Neural crest cell (in vitro differentiated cells): ENCODE results near the gene LETMD1. TPM values are rescaled to one million over a fixed set of nuclear protein-coding genes. Genes with fewer than 3 reads are reported as not detected.

ENCODE experiments used
- DNase-seq: peaks from one replicate; pipeline ENCODE4 v3.0.0; 2021; ENCODE audit warnings: low read depth, mixed read lengths, low spot score
- H3K27ac Mint-ChIP-seq: one replicate; pipeline ENCODE4 v1.8.0; 2021; ENCODE audit warnings: mild to moderate bottlenecking, mixed read lengths; ENCODE audit not compliant: unreplicated experiment
- H3K27me3 Mint-ChIP-seq: 2 replicates; pipeline ENCODE4 v1.8.0; 2021; ENCODE audit warnings: low read depth, mild to moderate bottlenecking, mixed read lengths
- H3K36me3 Mint-ChIP-seq: 2 replicates; pipeline ENCODE4 v1.8.0; 2021; ENCODE audit warnings: low read depth, mild to moderate bottlenecking, mixed read lengths
- H3K4me1 Mint-ChIP-seq: 2 replicates; pipeline ENCODE4 v1.8.0; 2021; ENCODE audit warnings: mixed read lengths
- H3K4me3 Mint-ChIP-seq: one replicate; pipeline ENCODE4 v1.8.0; 2021; ENCODE audit warnings: mild to moderate bottlenecking, mixed read lengths
- H3K9me3 Mint-ChIP-seq: 2 replicates; pipeline ENCODE4 v1.8.0; 2021; ENCODE audit warnings: mixed read lengths
- CTCF ChIP-seq: fragments of 200-600 bp; sonication (generic); conservative IDR thresholded peaks from 2 replicates; pipeline ENCODE4 v1.5.0; 2021; ENCODE audit warnings: antibody characterized with exemption, mild to moderate bottlenecking
- total RNA-seq: library from RNA; stranded (reverse); gene quantifications from 2 replicates; pipeline ENCODE4 v1.2.1, GENCODE V29; 2021

The LETMD1 gene
- total RNA-seq, 1 donor from 2014 or later, result 43.2 TPM

GRCh38 chr12:51098611-51099010, 50.5 kb downstream of the LETMD1 start:
- H3K4me3 Mint-ChIP-seq, result no peak overlapping the region
- H3K36me3 Mint-ChIP-seq, result peaks cover 3% of the 10 kb centered on the region
- no peak overlapping the region for H3K27ac Mint-ChIP-seq
- no peak for TF ChIP-seq CTCF
- H3K9me3 Mint-ChIP-seq, result no peaks in the 10 kb centered on the region
- no peak for DNase-seq
- H3K4me1 Mint-ChIP-seq, result no peaks in the 10 kb centered on the region
- H3K27me3 Mint-ChIP-seq, result no peaks in the 10 kb centered on the region

- Mint-ChIP-seq H3K27me3 (no peaks in the 10 kb centered on the region), H3K36me3 (peaks cover 3% of the 10 kb centered on the region), H3K27ac (no peak overlapping the region), H3K4me1 (no peaks in the 10 kb centered on the region), H3K4me3 (no peak overlapping the region), H3K9me3 (no peaks in the 10 kb centered on the region)
- no peak for DNase-seq
- TF ChIP-seq CTCF, result no peak
These were observed 55.9 kb downstream of the LETMD1 start for GRCh38 chr12:51103977-51104376.

- Mint-ChIP-seq H3K36me3 (peaks cover 3% of the 10 kb centered on the region), H3K4me3 (no peak overlapping the region), H3K9me3 (no peaks in the 10 kb centered on the region), H3K27ac (no peak overlapping the region), H3K27me3 (no peaks in the 10 kb centered on the region), H3K4me1 (no peaks in the 10 kb centered on the region)
- no peak for DNase-seq
- TF ChIP-seq CTCF, result no peak
These were observed 60.0 kb downstream of the LETMD1 start for GRCh38 chr12:51108136-51108535.

Other genes with a start within 250 kb of the LETMD1 start
- gene TMPRSS12, start 205.4 kb upstream of the LETMD1 start, total RNA-seq, result not detected in 2 replicates
- gene HIGD1C, start 95.8 kb upstream of the LETMD1 start, total RNA-seq, result not detected in 2 replicates
- 50.4 and 51.4 TPM in 2 replicates for gene SLC11A2, start 21.9 kb upstream of the LETMD1 start, total RNA-seq
- 54.4 and 55.2 TPM in 2 replicates for gene CSRNP2, start 35.3 kb downstream of the LETMD1 start, total RNA-seq
- gene TFCP2, start 124.8 kb downstream of the LETMD1 start, total RNA-seq, result 28.5 and 28.8 TPM in 2 replicates
- gene POU6F1, start 169.7 kb downstream of the LETMD1 start, total RNA-seq, result 7.7 and 9.3 TPM in 2 replicates
- 70.0 and 80.4 TPM in 2 replicates for gene DAZAP2, start 190.5 kb downstream of the LETMD1 start, total RNA-seq
- 0.82 and 1.6 TPM in 2 replicates for gene SMAGP, start 222.1 kb downstream of the LETMD1 start, total RNA-seq